Nephron (organoid): ENCODE data around the gene ZFAND3.
A peak's percentile ranks its signal among the peaks of the same experiment; 100 is the strongest.

Experiments
- H3K27ac Mint-ChIP-seq, 3 experiments: 2 replicates each; pipeline ENCODE4 v1.8.0; 2020; ENCODE audit warnings: mixed read lengths in 3 of 3, mild to moderate bottlenecking in 2 of 3, moderate library complexity in 1 of 3
- H3K27me3 Mint-ChIP-seq: 2 replicates; pipeline ENCODE4 v1.8.0; 2021; ENCODE audit warnings: low read depth, mild to moderate bottlenecking, moderate library complexity, mixed read lengths
- H3K36me3 Mint-ChIP-seq: 2 replicates; pipeline ENCODE4 v1.8.0; 2020; ENCODE audit warnings: low read depth, mixed read lengths
- H3K4me1 Mint-ChIP-seq: 2 replicates; pipeline ENCODE4 v1.8.0; 2020; ENCODE audit warnings: mixed read lengths
- H3K4me3 Mint-ChIP-seq, 3 experiments: 2 replicates each; pipeline ENCODE4 v1.8.0; 2020; ENCODE audit warnings: mild to moderate bottlenecking in 3 of 3, mixed read lengths in 3 of 3, moderate library complexity in 2 of 3
- H3K9me3 Mint-ChIP-seq: 2 replicates; pipeline ENCODE4 v1.8.0; 2020; ENCODE audit warnings: mixed read lengths
- TF ChIP-seq, protein P1 (sequence below), 3 experiments: fragments of 200-600 bp; sonication (generic); IDR thresholded peaks; one replicate each; pipeline ENCODE4 v1.5.0; 2021; ENCODE audit warnings: antibody characterized with exemption in 3 of 3; ENCODE audit not compliant: unreplicated experiment in 3 of 3

Gene ZFAND3

GRCh38 chr6:37826188-37826587 lies 6.7 kb downstream of the ZFAND3 start:
- Mint-ChIP-seq H3K27me3 (no peaks in the 10 kb centered on the region), H3K4me3 (no peak overlapping the region), H3K36me3 (peaks cover 8% of the 10 kb centered on the region), H3K27ac (peak overlapping the region in 1 of 3 experiments; percentile 62), H3K4me1 (peaks cover 65% of the 10 kb centered on the region), H3K9me3 (no peaks in the 10 kb centered on the region)
- TF ChIP-seq, protein P1, sequence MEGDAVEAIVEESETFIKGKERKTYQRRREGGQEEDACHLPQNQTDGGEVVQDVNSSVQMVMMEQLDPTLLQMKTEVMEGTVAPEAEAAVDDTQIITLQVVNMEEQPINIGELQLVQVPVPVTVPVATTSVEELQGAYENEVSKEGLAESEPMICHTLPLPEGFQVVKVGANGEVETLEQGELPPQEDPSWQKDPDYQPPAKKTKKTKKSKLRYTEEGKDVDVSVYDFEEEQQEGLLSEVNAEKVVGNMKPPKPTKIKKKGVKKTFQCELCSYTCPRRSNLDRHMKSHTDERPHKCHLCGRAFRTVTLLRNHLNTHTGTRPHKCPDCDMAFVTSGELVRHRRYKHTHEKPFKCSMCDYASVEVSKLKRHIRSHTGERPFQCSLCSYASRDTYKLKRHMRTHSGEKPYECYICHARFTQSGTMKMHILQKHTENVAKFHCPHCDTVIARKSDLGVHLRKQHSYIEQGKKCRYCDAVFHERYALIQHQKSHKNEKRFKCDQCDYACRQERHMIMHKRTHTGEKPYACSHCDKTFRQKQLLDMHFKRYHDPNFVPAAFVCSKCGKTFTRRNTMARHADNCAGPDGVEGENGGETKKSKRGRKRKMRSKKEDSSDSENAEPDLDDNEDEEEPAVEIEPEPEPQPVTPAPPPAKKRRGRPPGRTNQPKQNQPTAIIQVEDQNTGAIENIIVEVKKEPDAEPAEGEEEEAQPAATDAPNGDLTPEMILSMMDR (IDR thresholded peaks at IDR 0.05; ENCODE audit: unreplicated experiment in 3 of 3) = no peak

- H3K27ac Mint-ChIP-seq = peak overlapping the region in 1 of 3 experiments; percentile 36
- H3K4me1 Mint-ChIP-seq = peaks cover 61% of the 10 kb centered on the region
- H3K9me3 Mint-ChIP-seq = peaks cover 4% of the 10 kb centered on the region
- no peak overlapping the region for H3K4me3 Mint-ChIP-seq
- H3K36me3 Mint-ChIP-seq = peaks cover 16% of the 10 kb centered on the region
- no peaks in the 10 kb centered on the region for H3K27me3 Mint-ChIP-seq
- TF ChIP-seq, protein P1 (IDR thresholded peaks at IDR 0.05; ENCODE audit: unreplicated experiment in 3 of 3) = no peak
Measured at GRCh38 chr6:37826993-37827392, 7.5 kb downstream of the ZFAND3 start.

DNA sequence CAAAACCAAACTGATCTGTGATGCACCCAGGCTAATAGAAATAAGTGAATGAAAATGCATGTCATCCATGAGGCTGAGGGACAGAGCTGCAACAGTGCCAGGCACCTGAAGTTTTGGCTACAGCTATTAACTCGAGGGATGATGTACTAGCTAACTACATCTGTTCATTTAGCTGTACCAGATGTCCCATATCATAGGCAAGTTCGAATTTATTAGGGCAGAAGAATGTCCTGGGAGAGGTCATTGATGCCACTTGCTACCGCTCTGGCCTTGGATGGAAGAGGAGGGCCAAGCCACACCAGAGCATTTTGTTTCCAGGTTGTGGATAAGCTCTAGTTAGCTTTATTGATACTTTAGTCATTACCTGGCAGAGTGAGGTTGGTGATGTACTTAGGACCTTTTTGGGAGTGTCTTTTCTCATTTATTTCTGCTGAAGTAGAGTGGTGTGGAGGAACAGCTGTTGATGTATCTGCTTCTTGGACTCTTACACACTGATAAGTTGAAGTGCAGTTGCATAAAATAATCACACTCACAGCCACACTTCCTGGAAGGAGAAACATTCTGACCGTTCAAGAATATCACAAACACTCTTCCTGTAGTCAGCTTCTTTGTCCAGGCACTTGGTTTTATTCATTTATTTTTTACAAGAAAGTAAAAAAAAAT lies 8.2 kb downstream of the ZFAND3 start:
- Mint-ChIP-seq H3K27ac (peak overlapping the region; percentile 22 to 61 (median 30)), H3K9me3 (peaks cover 4% of the 10 kb centered on the region), H3K4me3 (no peak overlapping the region), H3K4me1 (peaks cover 54% of the 10 kb centered on the region), H3K36me3 (peaks cover 21% of the 10 kb centered on the region), H3K27me3 (no peaks in the 10 kb centered on the region)
- TF ChIP-seq, protein P1 (IDR thresholded peaks at IDR 0.05; ENCODE audit: unreplicated experiment in 3 of 3) = no peak

GRCh38 chr6:37830225-37830624 lies 10.7 kb downstream of the ZFAND3 start:
- Mint-ChIP-seq H3K27ac (no peak overlapping the region), H3K27me3 (no peaks in the 10 kb centered on the region), H3K36me3 (peaks cover 39% of the 10 kb centered on the region), H3K4me3 (no peak overlapping the region), H3K9me3 (peaks cover 14% of the 10 kb centered on the region), H3K4me1 (peaks cover 34% of the 10 kb centered on the region)
- TF ChIP-seq, protein P1 (IDR thresholded peaks at IDR 0.05; ENCODE audit: unreplicated experiment in 3 of 3) = no peak

DNA sequence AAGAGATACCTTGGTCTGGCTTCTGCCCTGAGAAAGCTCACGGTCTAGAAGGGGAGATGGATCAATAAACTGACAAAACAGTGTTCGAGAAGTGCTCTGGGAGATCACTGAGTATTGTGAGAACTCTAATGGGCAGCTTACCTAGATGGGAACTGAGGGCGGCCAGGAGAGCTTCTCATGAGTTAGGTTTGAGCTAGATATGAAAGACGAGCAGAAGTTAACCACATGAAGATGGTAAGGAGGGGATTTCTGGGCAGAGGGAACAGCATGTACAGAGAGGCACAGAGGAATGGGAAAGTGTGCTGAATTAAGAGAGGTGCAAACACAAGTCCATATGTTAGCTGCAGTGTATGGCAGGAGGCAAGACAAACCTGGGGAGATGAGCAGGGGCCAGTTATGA lies 11.9 kb downstream of the ZFAND3 start:
- peaks cover 18% of the 10 kb centered on the region for H3K9me3 Mint-ChIP-seq
- H3K36me3 Mint-ChIP-seq = peaks cover 48% of the 10 kb centered on the region
- H3K27me3 Mint-ChIP-seq = no peaks in the 10 kb centered on the region
- no peak overlapping the region for H3K27ac Mint-ChIP-seq
- H3K4me1 Mint-ChIP-seq = peaks cover 25% of the 10 kb centered on the region
- no peak overlapping the region for H3K4me3 Mint-ChIP-seq
- TF ChIP-seq, protein P1 (IDR thresholded peaks at IDR 0.05; ENCODE audit: unreplicated experiment in 3 of 3) = no peak

GRCh38 chr6:37835923-37836322 lies 16.4 kb downstream of the ZFAND3 start:
- Mint-ChIP-seq H3K9me3 (peaks cover 18% of the 10 kb centered on the region), H3K36me3 (peaks cover 68% of the 10 kb centered on the region), H3K27me3 (no peaks in the 10 kb centered on the region), H3K27ac (no peak overlapping the region), H3K4me3 (no peak overlapping the region), H3K4me1 (peaks cover 4% of the 10 kb centered on the region)
- TF ChIP-seq, protein P1 (IDR thresholded peaks at IDR 0.05; ENCODE audit: unreplicated experiment in 3 of 3) = no peak
